K562 (cell line): Measurements from ENCODE around the gene ELK4. TPM values are rescaled to one million over a fixed set of nuclear protein-coding genes. Genes with fewer than 3 reads are reported as not detected.

Source experiments
- ATAC-seq: fragments of 200-7000 bp; cut with Tn5 transposase; 3 replicates; pipeline ENCODE4 v1.9.1; 2020; ENCODE audit warnings: moderate library complexity
- BruUV-seq: library from RNA; stranded (reverse); fragments of 400-500 nt; replicated peaks from 2 replicates; lab custom pipeline; 2021; lab: Mats Ljungman, UMichigan
- CTCF ChIA-PET: fragments of 300-600 bp; formaldehyde crosslinking; extraction: SDS; loops from one replicate; lab custom pipeline; 2021; ENCODE audit warnings: low intra/inter-chr PET ratio; lab: Yijun Ruan, JAX
- POLR2A ChIA-PET: fragments of 300-600, 350-650 bp; sonication (Branson Sonifier 250); formaldehyde crosslinking; extraction: SDS; loops from one replicate; lab custom pipeline; 2021; ENCODE audit warnings: antibody characterized with exemption, inconsistent platforms; lab: Yijun Ruan, JAX
- DNase-seq, 4 experiments: peaks; one replicate each; pipeline versions ENCODE4 v3.0.0 to v3.0.0-alpha.2; 2011 to 2018; ENCODE audit warnings: low spot score in 3 of 4, mixed read lengths in 3 of 4; ENCODE audit errors: extremely low read depth in 1 of 4
- FAIRE-seq: peaks from 2 replicates; lab custom pipeline; 2011; peaks lifted over from hg19 to GRCh38; lab: Jason Lieb, UNC
- H2AFZ ChIP-seq: 2 replicates; pipeline ENCODE4 v1.6.0; 2011; ENCODE audit warnings: low read depth, low read length, control low read depth, inconsistent platforms
- H3K27ac ChIP-seq: fragments of 200-600 bp; 3 replicates; pipeline ENCODE4 v1.8.0; 2011; ENCODE audit warnings: low read depth, mild to moderate bottlenecking, control low read depth, inconsistent platforms, low read length, moderate library complexity, mixed read lengths; ENCODE audit errors: extremely low read depth
- H3K27me3 ChIP-seq, 2 experiments: fragments of 300-600 bp in 1 of 2; 2 replicates in 1 of 2; 3 replicates in 1 of 2; pipeline versions ENCODE4 v1.6.0 to v1.8.0; 2011; ENCODE audit warnings: inconsistent platforms in 2 of 2, low read length in 2 of 2, mild to moderate bottlenecking in 1 of 2, mixed read lengths in 1 of 2, moderate library complexity in 1 of 2; ENCODE audit not compliant: control insufficient read depth in 2 of 2, insufficient read depth in 2 of 2
- H3K36me3 ChIP-seq: fragments of 300-600 bp; 3 replicates; pipeline ENCODE4 v1.8.0; 2011; ENCODE audit warnings: mild to moderate bottlenecking, low read length, inconsistent platforms; ENCODE audit not compliant: control insufficient read depth, insufficient read depth
- H3K4me1 ChIP-seq, 2 experiments: fragments of 200-600 bp in 1 of 2; replicated peaks in 1 of 2; 2 replicates in 1 of 2; 3 replicates in 1 of 2; pipeline versions ENCODE4 v1.5.1 to v1.8.0; 2011; ENCODE audit warnings: inconsistent platforms in 2 of 2, low read length in 2 of 2, mild to moderate bottlenecking in 1 of 2, mixed read lengths in 1 of 2, moderate library complexity in 1 of 2; ENCODE audit not compliant: control insufficient read depth in 2 of 2, insufficient read depth in 2 of 2
- H3K4me2 ChIP-seq: 2 replicates; pipeline ENCODE4 v1.6.1; 2011; ENCODE audit warnings: low read length, control low read depth, inconsistent platforms, mixed read lengths; ENCODE audit not compliant: insufficient read depth
- H3K4me3 ChIP-seq: fragments of 200-600 bp; sonication (generic), shearing (Covaris generic); 2 replicates; pipeline ENCODE4 v1.5.1; 2016; ENCODE audit warnings: control low read depth, inconsistent platforms
- H3K79me2 ChIP-seq: fragments of 200-600 bp; 3 replicates; pipeline ENCODE4 v1.8.0; 2011; ENCODE audit warnings: low read length, inconsistent platforms; ENCODE audit not compliant: control insufficient read depth, insufficient read depth
- H3K9ac ChIP-seq, 2 experiments: 2 replicates each; pipeline versions ENCODE4 v1.6.0 to v1.6.1; 2011; ENCODE audit warnings: low read depth in 2 of 2, low read length in 2 of 2, control low read depth in 1 of 2, inconsistent platforms in 1 of 2, mild to moderate bottlenecking in 1 of 2, mixed read lengths in 1 of 2; ENCODE audit not compliant: insufficient read depth in 1 of 2
- H3K9me1 ChIP-seq: one replicate; pipeline ENCODE4 v1.6.0; 2011; ENCODE audit warnings: inconsistent platforms, mild to moderate bottlenecking, low read length, moderate library complexity; ENCODE audit not compliant: control insufficient read depth, insufficient read depth
- H3K9me3 ChIP-seq: replicated peaks from 2 replicates; pipeline ENCODE4 v1.5.1; 2011; ENCODE audit warnings: low read depth, low read length, inconsistent platforms; ENCODE audit not compliant: control insufficient read depth, insufficient read depth
- H4K20me1 ChIP-seq: replicated peaks from 2 replicates; pipeline ENCODE4 v1.6.1; 2011; ENCODE audit warnings: low read length, inconsistent platforms, mixed read lengths; ENCODE audit not compliant: control insufficient read depth, insufficient read depth
- JUND ChIP-seq, 2 experiments: IDR thresholded peaks; 2 replicates in 1 of 2; 3 replicates in 1 of 2; pipeline ENCODE4 v1.6.1; 2011; ENCODE audit warnings: borderline replicate concordance in 2 of 2, low read depth in 2 of 2, low read length in 2 of 2, improper control_type of control experiment in 1 of 2, missing biosample characterization in 1 of 2, missing genetic modification characterization in 1 of 2, missing genetic modification reagents in 1 of 2
- KDM1A ChIP-seq, 2 experiments: fragments of 450-650 bp; IDR thresholded peaks; 2 replicates each; pipeline ENCODE4 v1.6.1; 2016; ENCODE audit warnings: mild to moderate bottlenecking in 2 of 2
- KLF1 ChIP-seq: fragments of 450-650 bp; IDR thresholded peaks from 2 replicates; pipeline ENCODE4 v1.6.1; 2016; ENCODE audit warnings: missing genetic modification characterization, missing compliant biosample characterization
- LCOR ChIP-seq: sonication (generic); formaldehyde crosslinking; IDR thresholded peaks from 2 replicates; pipeline ENCODE4 v1.8.0; 2022; ENCODE audit warnings: mild to moderate bottlenecking, missing genetic modification reagents
- MXD1 ChIP-seq: fragments of 250-450 bp; sonication (Bioruptor Pico); IDR thresholded peaks from 2 replicates; pipeline ENCODE4 v1.8.0; 2021; ENCODE audit warnings: borderline replicate concordance, mild to moderate bottlenecking, moderate library complexity; ENCODE audit not compliant: poor library complexity, severe bottlenecking
- PTRF ChIP-seq: fragments of 450-650 bp; IDR thresholded peaks from 2 replicates; pipeline ENCODE4 v1.6.1; 2016; ENCODE audit warnings: mild to moderate bottlenecking, missing genetic modification characterization, missing compliant biosample characterization
- SMAD3 ChIP-seq: fragments of 450-650 bp; formaldehyde crosslinking; conservative IDR thresholded peaks from 2 replicates; pipeline ENCODE4 v1.4.0; 2020; ENCODE audit warnings: mild to moderate bottlenecking
- TSHZ1 ChIP-seq: fragments of 250-450 bp; sonication (Bioruptor Pico); IDR thresholded peaks from 2 replicates; pipeline ENCODE4 v1.4.0; 2020; ENCODE audit warnings: mild to moderate bottlenecking, moderate library complexity
- XRCC3 ChIP-seq: fragments of 450-650 bp; IDR thresholded peaks from 2 replicates; pipeline ENCODE4 v1.6.1; 2017; ENCODE audit warnings: mild to moderate bottlenecking, moderate library complexity
- ZMIZ1 ChIP-seq, 2 experiments: fragments of 150-350 bp in 1 of 2; IDR thresholded peaks; 2 replicates each; pipeline ENCODE4 v1.6.1; 2012 to 2016; ENCODE audit warnings: low read depth in 2 of 2, low read length in 2 of 2, mild to moderate bottlenecking in 1 of 2, moderate library complexity in 1 of 2
- ZNF174 ChIP-seq: fragments of 250-450 bp; sonication (Bioruptor Pico); IDR thresholded peaks from 2 replicates; pipeline ENCODE4 v1.4.0; 2020; ENCODE audit warnings: mild to moderate bottlenecking
- ZNF696 ChIP-seq: fragments of 250-450 bp; sonication (Bioruptor Pico); conservative IDR thresholded peaks from 2 replicates; pipeline ENCODE4 v1.4.0; 2020; ENCODE audit warnings: mild to moderate bottlenecking, moderate library complexity
- WGBS: fragments of 100-300 bp; shearing (Covaris generic); methylation state at CpG from one replicate; pipeline ENCODE4 v1.1.6; 2016; ENCODE audit warnings: low coverage, mixed read lengths; ENCODE audit not compliant: insufficient coverage; ENCODE audit errors: missing lambda C conversion rate; 5-methylcytosine and 5-hydroxymethylcytosine counted together
- in situ Hi-C: fragments of 300-500 bp; cut with MboI; formaldehyde crosslinking; loops from 4 replicates; pipeline ENCODE4 v1.15.0; 2018; ENCODE audit warnings: inconsistent platforms, mixed read lengths
- intact Hi-C: fragments of 100-400 bp; cut with micrococcal nuclease; formaldehyde crosslinking; loops from 2 replicates; pipeline ENCODE4 v1.14.2; 2022
- polyA plus RNA-seq, 8 experiments: library from polyadenylated mRNA; depleted of rRNA in 4 of 8; stranded (reverse) in 5 of 8; unstranded in 3 of 8; fragments of >200 nt; fragmentation: Nextera tagmentation in 2 of 8; fragmentation: Illumina TruSeq in 1 of 8; extraction: Ambion mirVana in 2 of 8; extraction: Trizol in 1 of 8; gene quantifications; 2 replicates each; pipeline versions ENCODE4 v1.2.1 to v1.2.3, GENCODE V29; 2011 to 2014; ENCODE audit warnings: inconsistent platforms in 1 of 8, missing spikeins in 1 of 8
- total RNA-seq, 7 experiments: library from RNA; depleted of rRNA in 6 of 7; stranded (reverse); fragments of >200 nt in 6 of 7; fragmentation: Illumina TruSeq in 2 of 7; extraction: Trizol in 2 of 7; gene quantifications; 2 replicates each; pipeline versions ENCODE4 v1.2.1 to v1.2.3, GENCODE V29; 2011 to 2021; ENCODE audit warnings: low replicate concordance in 1 of 7

ELK4 gene
- total and polyA plus RNA-seq, 9 of the 15 experiments (the other 6 are each of a cell fraction or from before 2014, with no cell fraction given) = 2.0 to 21.7 (median 9.2) TPM

GRCh38 chr1:205588636-205589035 lies 43.2 kb downstream of the ELK4 start (continued):
- TF ChIP-seq PTRF (tag) = no peak
- peak in 1 of 2 experiments; percentile 22; a peak in 1 of 4 replicates for TF ChIP-seq KDM1A (IDR thresholded peaks at IDR 0.05)
- TF ChIP-seq JUND (IDR thresholded peaks at IDR 0.05; ENCODE audit: borderline replicate concordance, low read depth, low read length) = peak; percentile 45; the same call in 1 of the 2 replicates
- TF ChIP-seq JUND (tag; IDR thresholded peaks at IDR 0.05; ENCODE audit: borderline replicate concordance, low read depth, low read length) = peak; percentile 39; the same call in 1 of the 3 replicates
- TF ChIP-seq ZMIZ1 (IDR thresholded peaks at IDR 0.05; ENCODE audit: low read depth in 2 of 2, low read length in 2 of 2) = no peak
- TF ChIP-seq XRCC3 = no peak

- DNase-seq = no peak
- peaks cover 3 to 9% of the 10 kb centered on the region in 2 experiments; a peak in 4 of 5 replicates for H3K4me1 ChIP-seq
- ChIA-PET POLR2A (interaction anchor here (0.7 kb wide), 1 partner anchor 70 kb away, joined by 3 read pairs; no protein-coding TSS in a partner anchor), CTCF (interaction anchor here (8.2 kb wide), 1 partner anchor 70 kb away, joined by 166 read pairs; no protein-coding TSS in a partner anchor)
- 44% methylated on average over 4 of the region's 4 CpGs for WGBS
- intact Hi-C loops (no loop called here), in situ Hi-C loops (loop anchor here (5.0 kb wide), 1 partner anchor 70 kb away; no protein-coding TSS in a partner anchor)
- no TSS peak for BruUV-seq
- H3K9me1 ChIP-seq = no peaks in the 10 kb centered on the region
- no peaks in the 10 kb centered on the region for H3K79me2 ChIP-seq
- ATAC-seq = no peak
- H3K9ac ChIP-seq = no peak overlapping the region
- no peak overlapping the region for H3K4me3 ChIP-seq
- H4K20me1 ChIP-seq = peaks cover 8% of the 10 kb centered on the region; the same call in 1 of the 2 replicates
- H3K27ac ChIP-seq = no peak overlapping the region
- FAIRE-seq = no peak
- no peak overlapping the region for H2AFZ ChIP-seq
- no peaks in the 10 kb centered on the region for H3K36me3 ChIP-seq
- no peak overlapping the region for H3K4me2 ChIP-seq
- H3K27me3 ChIP-seq = peaks cover 9 to 26% of the 10 kb centered on the region in 2 experiments; a peak in 4 of 5 replicates
- no peaks in the 10 kb centered on the region for H3K9me3 ChIP-seq
- TF ChIP-seq KLF1 (tag) = no peak
- no peak for TF ChIP-seq ZNF696 (CRISPR knock-in tag)
- no peak for TF ChIP-seq ZNF174 (CRISPR knock-in tag)
- TF ChIP-seq TSHZ1 (CRISPR knock-in tag) = no peak
- TF ChIP-seq LCOR = no peak
- TF ChIP-seq MXD1 = no peak
- TF ChIP-seq SMAD3 = no peak
These were observed 44.2 kb downstream of the ELK4 start for GRCh38 chr1:205587581-205587980.
